GM19468 (cell line): Measurements from ENCODE around the gene UBL3.
A peak's percentile ranks its signal among the peaks of the same experiment; 100 is the strongest.

Source experiments
- ATAC-seq: cut with Tn5 transposase; IDR thresholded peaks from one replicate; pipeline ENCODE4 v1.9.1; 2021; ENCODE audit warnings: mild to moderate bottlenecking, moderate library complexity, moderate number of reproducible peaks; ENCODE audit not compliant: unreplicated experiment; ENCODE audit errors: extremely low read depth

UBL3 gene

DNA sequence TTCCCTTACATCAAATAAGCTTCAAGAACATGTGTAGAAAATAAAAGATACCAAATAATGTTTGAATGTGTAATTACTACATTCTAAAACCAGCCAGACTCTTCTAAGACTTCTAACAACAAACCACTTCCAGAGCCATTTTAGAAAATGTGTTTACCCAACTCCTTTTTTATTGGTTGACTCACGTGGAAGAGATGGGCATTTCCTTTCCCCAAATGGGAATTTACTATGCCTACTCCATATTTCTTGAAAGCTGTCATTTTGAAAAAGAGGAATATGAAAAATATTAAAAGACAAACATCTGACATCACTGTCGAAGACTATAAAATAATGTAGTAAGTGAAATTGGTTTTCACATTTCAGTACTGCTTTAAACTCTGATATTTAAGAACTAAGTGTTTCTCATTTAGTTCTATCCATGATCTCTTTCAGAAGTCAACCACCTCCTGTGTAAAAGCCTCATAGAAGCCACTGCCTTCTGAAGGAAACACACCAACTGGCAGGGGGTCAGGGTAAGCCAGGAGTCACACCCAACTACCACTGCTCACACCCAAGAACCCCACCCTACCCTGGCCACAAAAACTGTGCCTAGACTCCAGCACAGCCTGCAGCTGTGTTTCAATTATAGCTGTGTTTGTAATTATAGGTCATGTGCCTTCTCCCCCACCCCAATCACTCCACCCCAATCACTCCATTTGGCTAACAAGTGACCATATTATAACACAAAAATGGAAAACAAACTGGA lies 86.8 kb downstream of the UBL3 start:
- ATAC-seq: no peak

DNA sequence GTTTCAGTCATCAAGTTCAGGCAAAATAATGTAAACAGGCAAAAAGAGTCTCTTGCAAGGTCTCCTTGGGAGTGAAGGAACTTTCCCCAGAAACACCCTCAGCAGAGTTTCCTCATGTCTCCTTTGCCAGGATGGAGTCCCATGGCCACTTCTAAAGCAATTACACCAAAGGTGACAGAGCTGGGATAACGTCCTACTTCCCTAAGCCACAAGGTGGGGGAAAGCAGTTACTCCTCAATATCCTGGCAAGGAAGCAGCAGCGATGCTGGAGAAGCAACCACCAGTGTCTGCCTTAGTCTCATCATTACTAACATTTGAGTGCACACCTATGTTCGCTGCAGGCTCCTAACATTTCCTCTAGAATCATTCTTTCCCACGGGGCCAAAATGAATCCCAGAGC lies 88.6 kb downstream of the UBL3 start:
- no peak for ATAC-seq

DNA sequence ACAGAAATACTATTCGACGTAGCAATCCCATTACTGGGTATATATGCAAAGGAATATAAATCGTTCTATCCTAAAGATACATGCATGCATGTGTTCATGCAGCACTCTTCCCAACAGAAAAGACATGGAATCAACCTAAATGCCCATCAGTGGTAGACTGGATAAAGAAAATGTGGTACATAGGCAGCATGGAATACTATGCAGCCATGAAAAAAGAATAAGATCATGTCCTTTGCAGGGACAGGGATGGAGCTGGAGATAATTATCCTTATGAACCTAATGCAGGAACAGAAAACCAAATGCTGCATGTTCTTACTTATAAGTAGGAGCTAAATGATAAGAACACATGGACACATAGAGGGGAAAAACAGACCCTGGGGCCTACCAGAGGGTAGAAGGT lies 89.3 kb downstream of the UBL3 start:
- no peak for ATAC-seq

DNA sequence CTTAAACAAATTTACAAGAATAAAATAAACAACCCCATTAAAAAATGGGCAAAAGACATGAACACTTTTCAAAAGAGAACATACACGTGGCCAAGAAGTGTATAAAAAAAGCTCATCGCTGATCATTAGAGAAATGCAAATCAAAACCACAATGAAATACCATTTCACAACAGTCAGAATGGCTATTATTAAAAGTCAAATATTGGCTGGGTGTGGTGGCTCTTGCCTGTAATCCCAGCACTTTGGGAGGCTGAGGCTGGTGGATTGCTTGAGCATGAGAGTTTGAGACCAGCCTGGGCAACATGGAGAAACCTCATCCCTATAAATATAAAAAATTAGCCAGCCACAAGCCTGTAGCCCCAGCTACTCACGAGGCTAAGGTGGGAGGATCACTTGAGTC lies 89.9 kb downstream of the UBL3 start:
- no peak for ATAC-seq

DNA sequence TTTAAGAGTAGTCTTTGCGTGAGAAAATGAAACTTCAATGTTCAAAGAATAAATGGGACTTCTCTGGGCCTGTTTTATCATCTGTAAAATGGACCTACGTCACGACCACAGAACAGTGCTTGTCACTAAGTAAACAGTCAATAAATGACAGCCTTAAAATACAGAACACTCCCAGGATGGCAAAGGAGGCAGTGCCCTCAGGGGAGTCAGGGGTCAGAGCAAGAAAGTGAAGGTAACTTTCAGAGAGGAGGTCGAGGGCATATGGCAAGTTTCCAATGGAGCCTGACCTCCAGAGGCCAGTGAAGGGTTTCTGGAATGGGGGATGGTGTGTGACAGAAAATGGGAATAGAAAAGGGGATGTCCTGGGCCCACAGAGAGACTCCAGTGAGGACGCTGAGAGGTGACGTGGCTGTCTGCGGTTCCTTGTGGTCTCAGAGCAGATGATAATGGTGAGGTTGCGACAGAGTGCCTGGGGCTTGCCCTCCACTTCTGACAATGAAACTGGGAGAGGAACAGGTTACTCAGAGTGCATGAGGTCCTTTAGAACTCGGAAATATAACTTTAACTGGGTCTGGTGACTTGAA lies 91.8 kb downstream of the UBL3 start:
- ATAC-seq: peak; percentile 74

DNA sequence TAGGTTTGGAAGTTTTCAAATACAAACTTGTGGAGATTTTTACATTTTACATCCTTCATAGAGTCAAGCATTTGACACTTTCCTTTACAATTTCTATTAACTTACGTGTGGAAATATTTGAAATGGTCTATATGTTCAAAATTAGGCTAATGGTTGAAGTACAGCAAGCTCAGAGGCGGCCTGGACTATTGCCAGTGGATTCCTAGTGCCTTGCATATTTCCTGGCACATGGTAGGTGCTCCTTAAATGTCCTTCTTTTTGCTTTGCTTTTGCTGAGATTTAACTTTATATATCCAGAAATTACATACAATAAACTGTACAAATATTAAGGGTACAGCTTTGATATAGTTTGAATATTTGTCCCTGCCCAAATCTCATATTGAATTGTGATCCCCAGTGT lies 93.9 kb downstream of the UBL3 start:
- no peak for ATAC-seq

DNA sequence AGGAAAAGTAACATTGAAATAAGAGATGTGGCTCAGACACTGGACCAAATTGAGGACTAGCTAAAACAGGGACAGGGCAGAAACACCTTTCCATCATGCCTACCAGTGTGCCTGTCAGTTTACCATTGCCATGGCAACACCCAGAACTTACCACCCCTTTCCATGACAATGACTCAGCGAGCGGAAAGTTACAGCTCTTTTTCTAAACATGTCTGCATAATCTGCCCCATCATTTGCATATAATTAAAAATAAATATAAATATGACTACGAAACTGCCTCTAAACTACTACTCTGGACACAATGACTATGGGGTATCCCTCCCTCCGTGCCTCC lies 96.0 kb downstream of the UBL3 start:
- ATAC-seq: no peak

DNA sequence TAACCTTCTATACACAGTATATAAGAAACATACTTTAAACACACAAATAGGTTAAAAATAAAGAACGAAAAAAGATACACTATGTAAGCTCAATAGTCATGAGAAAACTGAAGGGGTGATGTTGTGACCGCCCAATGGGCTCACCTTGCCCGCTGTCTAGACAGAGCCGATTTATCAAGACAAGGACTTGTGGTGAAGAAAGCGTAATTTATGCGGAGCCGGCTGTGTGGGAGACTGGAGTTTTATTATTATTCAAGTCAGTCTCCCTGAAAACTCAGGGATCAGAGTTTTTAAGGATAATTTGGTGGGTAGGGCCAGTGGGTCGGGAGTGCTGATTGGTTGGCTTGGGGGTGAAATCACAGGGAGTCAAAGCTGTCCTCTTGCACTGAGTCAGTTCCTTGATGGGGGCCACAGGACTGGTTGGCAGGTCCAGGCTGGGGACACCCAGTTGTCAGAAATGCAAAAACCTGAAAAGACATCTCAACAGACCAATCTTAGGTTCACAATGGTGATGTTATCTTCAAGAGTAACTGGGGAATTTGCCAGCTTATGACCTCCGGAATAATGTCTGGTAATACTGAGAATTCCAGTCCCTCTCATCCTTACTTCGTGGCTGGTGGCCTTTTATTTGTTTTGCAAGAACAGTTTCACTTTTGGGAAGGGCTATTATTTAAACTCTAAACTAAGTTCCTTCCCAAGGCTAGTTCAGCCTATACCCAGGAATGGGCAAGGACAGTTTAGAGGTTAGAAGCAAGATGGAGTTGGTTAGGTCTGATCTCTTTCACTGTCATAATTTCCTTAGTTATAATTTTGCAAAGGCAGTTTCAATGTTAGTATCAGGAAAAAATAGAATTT lies 96.6 kb downstream of the UBL3 start:
- ATAC-seq: no peak

DNA sequence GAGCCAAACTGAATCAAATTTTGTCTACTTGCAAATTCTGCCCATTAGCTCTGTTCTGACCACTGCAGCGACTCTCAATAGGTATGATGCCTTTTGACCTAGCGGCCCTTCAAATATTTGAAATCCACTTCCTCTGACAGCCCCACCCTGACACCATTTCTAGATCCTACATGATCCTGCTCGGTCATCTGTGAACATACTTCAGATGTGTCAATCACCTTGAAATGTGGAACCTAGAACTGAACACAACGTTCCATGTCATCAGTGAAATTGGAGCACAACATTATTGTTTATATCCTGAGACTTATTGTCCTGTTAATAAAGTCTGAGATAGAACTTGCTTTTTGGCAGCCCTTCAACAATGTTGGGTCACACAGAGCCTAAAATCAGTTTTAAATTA lies 98.2 kb downstream of the UBL3 start:
- no peak for ATAC-seq

DNA sequence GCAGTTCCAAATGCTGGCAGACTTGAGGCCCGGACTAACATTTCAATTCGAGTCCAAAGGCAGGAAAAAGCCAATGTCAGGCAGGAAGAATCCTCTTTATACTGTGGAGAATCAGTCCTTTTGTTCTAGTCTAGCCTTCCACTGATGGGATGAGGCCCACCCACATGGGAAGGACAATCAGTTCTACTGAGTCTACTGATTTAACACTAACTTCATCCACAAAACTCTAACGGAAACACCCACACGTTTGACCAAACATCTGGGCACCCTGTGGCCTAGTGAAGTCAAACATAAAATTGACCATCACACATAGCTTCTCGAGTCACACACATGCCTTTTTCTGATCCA lies 100.3 kb downstream of the UBL3 start:
- no peak for ATAC-seq

DNA sequence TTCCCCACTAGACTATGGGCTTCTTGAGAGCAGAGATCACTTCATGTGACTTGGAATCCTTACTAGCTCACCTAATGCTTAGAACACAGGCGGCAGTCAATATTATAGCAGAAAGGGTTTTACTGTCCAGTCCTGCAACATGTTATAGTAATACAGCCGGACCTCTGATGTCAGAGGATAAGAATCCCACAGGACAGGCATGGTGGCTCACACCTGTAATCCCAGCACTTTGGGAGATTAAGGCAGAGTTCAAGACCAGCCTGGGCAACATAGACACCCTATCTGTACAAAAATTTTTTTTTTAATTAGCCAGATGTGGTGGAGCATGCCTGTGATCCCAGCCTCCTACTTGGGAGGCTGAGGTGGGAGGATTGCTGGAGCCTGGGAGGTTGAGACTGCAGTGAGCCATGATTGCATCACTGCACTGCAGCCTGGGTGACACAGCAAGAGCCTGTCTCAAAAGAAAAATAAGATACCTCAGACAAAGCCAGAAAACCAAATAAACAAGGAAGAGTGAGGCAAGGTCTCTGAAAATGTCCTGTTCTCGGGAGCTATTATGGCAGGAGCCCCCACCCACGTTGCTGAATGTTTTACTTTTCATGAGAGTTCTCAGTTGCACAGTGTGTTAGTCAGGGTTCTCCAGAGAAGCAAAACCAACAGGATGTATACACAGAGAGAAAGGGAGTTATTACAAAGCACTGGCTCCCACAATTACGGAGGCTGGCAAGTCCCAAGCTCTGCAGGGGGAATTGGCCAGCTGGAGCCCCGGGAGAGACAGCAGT lies 100.8 kb downstream of the UBL3 start:
- ATAC-seq: no peak

DNA sequence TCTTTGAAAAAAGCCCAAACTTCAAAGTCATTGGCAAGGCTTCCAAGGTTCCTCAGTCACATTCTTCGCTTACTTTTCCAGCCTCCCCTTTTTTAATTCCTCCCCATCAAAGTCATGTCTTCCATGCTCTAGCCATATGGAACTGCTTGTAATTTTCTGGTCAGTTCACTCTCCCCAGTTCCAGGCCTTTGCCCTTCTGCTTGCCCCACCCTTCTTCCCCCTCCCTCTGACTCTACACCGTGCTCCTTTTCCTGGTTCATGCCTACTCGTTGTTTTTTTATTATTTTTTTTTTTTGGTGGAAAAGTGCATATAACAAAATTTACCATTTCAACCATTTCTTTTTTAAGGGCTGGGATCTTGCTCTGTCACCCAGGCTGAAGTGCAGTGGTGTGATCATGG lies 102.3 kb downstream of the UBL3 start:
- ATAC-seq: no peak

DNA sequence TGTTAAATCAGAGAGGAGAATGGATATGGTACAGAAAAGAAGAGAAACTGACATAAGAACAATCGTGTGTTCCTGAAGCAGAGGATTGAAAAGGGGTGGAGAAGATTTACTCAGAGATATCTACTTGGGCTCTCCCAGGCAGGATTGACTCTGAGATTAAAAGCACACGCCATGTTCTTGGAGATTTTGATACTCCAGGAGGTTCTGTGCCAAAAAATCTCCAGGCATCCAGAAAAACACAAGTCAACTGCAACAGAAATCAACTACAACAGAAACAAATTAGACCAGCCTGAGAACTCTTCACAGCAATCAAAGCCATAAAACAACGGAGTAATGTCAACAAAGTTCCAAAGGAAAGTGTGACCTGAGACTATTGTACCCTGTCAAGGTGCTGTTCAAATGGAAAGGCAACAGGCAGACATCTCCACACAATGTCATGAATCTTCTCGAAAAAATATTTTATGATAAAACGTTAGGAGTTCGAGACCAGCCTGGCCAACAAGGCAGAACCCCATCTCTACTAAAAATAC lies 104.2 kb downstream of the UBL3 start:
- no peak for ATAC-seq

DNA sequence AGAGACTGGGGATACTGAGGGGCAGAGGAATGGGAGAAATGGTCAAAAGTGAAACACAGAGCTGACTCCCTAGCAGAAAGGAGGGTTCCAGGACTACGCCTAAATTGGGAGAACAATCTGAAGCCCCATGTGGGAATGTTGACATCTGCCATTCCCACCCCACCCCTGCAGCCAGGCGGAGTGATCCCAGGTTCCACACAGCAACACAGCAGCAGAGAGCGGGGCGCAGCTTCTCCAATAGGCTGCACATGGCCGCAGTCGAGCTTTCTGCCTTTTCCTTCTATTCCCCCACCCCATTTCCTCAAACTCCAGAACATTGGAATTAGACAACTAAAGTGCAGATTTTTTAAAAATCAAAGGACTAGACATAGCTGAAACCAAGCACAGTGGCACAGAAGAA lies 104.7 kb downstream of the UBL3 start:
- no peak for ATAC-seq

DNA sequence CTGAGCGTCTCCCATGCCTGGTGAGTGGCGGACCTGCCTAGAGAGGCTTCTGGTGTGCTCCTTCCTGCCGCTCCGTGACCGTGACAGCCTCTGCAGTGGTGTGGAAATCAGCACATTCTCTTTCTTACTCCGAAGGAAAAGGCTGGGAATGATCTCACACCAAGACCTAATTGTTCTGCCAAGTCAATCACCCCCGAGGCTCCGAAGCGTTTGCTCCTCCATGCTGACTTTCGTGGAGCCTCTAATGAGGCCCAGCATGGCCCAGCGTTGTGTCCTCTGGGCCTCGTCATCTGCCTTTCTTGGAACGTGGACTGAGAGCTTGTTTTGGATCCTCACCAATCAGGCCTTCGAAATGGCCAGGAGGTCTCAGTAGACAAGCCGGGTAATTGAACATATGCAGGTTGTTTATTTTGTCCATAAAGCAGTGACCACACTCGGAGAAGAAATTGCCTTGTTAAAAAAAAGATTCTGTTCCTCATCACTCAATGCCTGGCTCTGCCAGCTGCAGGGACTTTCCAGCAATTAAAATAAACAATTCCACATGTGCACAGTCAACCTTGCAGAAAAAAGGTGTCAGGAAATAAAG lies 107.1 kb downstream of the UBL3 start:
- ATAC-seq: no peak

DNA sequence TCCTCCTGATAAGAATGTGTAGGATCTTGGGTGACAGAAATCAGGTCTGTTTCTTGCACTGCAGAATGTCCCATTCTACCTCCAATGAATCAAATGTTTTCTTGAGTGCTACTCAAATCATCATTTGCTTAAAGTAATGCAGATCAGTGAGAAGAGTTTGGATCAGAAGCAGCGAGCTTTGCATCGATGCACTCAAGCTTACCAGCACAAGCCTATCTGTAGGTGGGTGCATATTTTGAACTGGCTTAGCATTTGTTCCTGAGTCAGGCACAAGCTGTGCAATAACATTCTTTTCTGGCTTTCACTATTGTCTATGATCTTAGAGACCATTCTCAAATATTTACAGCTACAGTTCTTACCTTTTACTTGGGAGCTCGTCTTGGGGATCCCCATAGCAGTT lies 109.5 kb downstream of the UBL3 start:
- no peak for ATAC-seq

DNA sequence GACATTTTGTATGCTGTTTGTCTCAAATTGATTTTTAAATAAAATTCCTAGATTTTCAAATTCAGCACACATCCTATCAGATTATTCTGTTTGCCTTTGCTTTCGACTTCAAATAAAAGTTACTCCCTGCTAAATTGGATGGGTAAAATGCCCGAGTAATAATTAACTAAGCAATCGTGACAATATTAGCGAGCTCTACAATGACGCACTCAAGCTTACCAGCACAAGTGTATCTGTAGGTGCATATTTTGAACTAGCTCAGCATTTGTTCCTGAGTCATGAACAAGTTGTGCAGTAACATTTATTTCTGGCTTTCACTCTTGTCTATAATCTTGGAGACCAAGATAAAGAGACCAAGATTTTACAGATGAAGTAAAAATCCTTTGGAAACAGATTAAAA lies 113.4 kb downstream of the UBL3 start:
- ATAC-seq: no peak

DNA sequence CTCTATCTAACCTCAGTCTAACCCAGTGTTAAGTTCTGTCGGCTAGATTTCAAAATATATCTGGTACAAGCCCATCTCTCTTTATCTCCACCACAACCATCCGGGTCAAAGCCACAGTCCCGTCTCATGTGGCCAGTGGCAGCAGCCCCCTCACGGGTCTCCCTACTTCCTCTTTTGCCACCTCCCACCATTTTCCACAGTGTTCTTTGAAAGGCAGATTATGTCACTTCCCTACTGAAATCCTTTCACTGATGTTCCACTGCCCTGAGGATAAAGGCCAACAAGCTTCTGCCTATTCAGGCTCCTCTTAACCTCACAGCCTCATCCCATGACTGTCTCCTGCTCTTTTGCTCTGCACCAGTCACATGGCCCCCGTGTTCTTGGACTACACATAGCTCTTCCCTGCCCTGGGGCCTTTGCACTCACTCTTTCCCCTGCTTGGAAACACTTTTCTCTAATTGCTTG lies 117.2 kb downstream of the UBL3 start:
- ATAC-seq: no peak

DNA sequence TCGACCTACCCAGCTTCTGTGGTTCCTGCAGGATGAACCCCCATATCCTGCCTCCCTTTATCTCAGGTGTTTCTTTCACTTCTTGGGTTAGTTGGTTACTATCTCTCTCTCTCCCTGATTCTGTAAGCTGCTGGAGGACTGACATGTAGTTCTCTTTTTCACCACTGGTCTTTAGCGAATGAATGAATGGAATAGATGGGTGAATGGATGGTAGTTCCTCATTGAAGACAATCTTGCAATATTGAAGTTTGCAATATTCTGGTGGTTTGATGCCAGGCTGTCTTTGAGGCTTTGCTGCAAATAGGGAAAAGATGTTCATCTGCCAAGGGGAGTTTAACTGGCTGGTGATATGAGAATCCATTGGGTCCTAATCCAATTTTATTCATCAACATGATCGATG lies 120.2 kb downstream of the UBL3 start:
- no peak for ATAC-seq

DNA sequence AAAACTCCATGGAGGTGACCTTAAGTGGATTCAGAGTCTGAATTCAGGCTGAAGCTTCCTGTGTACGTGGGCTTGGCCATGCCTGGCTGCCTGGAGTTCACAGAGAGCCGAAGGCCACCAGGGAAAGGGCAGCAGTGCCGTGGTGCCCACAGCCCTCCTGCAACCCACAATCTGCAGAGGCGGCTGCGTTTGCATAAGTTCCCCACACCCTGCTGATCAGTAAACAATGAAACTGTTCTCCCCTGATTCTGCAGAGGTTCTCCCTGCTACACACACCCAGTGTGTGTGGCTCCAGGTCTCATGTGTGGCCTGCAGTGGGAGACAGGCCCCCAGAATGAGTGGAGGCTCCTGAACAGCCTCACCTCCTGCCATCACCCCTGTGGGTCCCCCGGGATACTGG lies 128.0 kb downstream of the UBL3 start:
- no peak for ATAC-seq
